ENCODE measurements around the gene CNN2. TPM values are rescaled to one million over a fixed set of nuclear protein-coding genes. Genes with fewer than 3 reads are reported as not detected.

CNN2 gene
- total and polyA plus RNA-seq, 9 of the 15 experiments (the other 6 are each of a cell fraction or from before 2014, with no cell fraction given) = 12.1 to 174 (median 52.7) TPM

DNA sequence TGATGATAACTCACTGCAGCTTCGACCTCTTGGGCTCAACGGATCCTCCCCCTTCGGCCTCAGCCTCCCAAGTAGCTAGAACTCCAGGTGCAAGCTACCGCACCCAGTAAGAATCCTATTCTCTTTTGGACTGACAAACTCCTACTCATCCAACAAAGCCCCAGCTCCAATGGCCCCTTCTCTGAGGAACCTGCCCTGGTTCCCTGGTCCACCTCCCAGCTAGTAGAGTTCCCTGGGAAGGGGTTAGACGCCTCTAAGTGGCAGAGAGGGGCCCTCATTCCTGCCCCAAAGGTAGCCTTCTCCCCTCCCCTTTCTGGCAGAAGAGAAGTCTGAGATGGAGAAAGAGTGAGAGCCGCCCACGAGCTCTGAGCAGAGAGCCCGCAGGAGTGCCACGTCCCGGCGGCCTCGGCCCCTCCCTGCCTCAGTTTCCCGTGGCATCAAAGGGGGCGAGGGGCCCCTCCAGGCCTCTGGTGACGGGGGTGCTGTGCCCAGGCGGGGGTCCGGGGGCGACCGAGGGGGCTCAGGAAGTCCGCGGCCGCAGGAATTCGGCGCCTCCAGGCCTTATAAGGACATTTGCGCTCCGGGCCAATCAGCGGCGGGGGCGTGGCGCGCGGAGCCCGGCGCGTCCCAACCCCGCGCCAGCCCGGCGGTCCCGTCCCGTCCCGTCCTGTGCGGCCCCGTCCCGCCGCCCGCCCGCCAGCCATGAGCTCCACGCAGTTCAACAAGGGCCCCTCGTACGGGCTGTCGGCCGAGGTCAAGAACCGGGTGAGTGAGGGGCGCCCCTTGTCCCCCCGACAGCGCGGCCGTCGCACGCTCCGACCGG lies at the start of gene CNN2 (continued):
- TF ChIP-seq ZNF280A (IDR thresholded peaks at IDR 0.05; ENCODE audit: low read depth, partially characterized antibody) = no peak
- no peak for TF ChIP-seq ZNF644 (tag; IDR thresholded peaks at IDR 0.05; ENCODE audit: low read depth)
- no peak for TF ChIP-seq LCOR (CRISPR knock-in tag; IDR thresholded peaks at IDR 0.05)
- no peak for TF ChIP-seq ZNF699 (CRISPR knock-in tag; IDR thresholded peaks at IDR 0.05; ENCODE audit: insufficient replicate concordance)
- no peak for TF ChIP-seq SPI1 (IDR thresholded peaks at IDR 0.05; ENCODE audit: borderline replicate concordance, low read depth, low read length)
- no peak for TF ChIP-seq ATF1 (CRISPR knock-in tag; IDR thresholded peaks at IDR 0.05)
- peak; percentile 42 for TF ChIP-seq ATF1 (tag; IDR thresholded peaks at IDR 0.05)
- no peak for TF ChIP-seq C11orf30 (IDR thresholded peaks at IDR 0.05; ENCODE audit: low read depth)
- TF ChIP-seq, protein P1, sequence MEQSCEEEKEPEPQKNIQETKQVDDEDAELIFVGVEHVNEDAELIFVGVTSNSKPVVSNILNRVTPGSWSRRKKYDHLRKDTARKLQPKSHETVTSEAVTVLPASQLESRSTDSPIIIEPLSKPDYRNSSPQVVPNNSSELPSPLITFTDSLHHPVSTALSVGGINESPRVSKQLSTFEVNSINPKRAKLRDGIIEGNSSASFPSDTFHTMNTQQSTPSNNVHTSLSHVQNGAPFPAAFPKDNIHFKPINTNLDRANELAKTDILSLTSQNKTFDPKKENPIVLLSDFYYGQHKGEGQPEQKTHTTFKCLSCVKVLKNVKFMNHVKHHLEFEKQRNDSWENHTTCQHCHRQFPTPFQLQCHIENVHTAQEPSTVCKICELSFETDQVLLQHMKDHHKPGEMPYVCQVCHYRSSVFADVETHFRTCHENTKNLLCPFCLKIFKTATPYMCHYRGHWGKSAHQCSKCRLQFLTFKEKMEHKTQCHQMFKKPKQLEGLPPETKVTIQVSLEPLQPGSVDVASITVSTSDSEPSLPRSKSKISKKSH (CRISPR knock-in tag; IDR thresholded peaks at IDR 0.05) = no peak
- TF ChIP-seq ELF4 (CRISPR knock-in tag; IDR thresholded peaks at IDR 0.05) = no peak
- no peak for TF ChIP-seq RHOXF2B (CRISPR knock-in tag; conservative IDR thresholded peaks at IDR 0.05)
- TF ChIP-seq KDM2B (CRISPR knock-in tag; IDR thresholded peaks at IDR 0.05) = no peak
- TF ChIP-seq SUPT5H (IDR thresholded peaks at IDR 0.05) = peak; percentile 77; the same call in 1 of the 2 replicates
- no peak for TF ChIP-seq NUFIP1 (IDR thresholded peaks at IDR 0.05; ENCODE audit: partially characterized antibody)
- no peak for TF ChIP-seq MEF2D (tag; conservative IDR thresholded peaks at IDR 0.05; ENCODE audit: low read depth)
- TF ChIP-seq, protein P2, sequence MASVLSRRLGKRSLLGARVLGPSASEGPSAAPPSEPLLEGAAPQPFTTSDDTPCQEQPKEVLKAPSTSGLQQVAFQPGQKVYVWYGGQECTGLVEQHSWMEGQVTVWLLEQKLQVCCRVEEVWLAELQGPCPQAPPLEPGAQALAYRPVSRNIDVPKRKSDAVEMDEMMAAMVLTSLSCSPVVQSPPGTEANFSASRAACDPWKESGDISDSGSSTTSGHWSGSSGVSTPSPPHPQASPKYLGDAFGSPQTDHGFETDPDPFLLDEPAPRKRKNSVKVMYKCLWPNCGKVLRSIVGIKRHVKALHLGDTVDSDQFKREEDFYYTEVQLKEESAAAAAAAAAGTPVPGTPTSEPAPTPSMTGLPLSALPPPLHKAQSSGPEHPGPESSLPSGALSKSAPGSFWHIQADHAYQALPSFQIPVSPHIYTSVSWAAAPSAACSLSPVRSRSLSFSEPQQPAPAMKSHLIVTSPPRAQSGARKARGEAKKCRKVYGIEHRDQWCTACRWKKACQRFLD (CRISPR knock-in tag; IDR thresholded peaks at IDR 0.05) = no peak
- TF ChIP-seq, protein P3, sequence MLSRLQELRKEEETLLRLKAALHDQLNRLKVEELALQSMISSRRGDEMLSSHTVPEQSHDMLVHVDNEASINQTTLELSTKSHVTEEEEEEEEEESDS (CRISPR knock-in tag; IDR thresholded peaks at IDR 0.05) = no peak
- no peak for TF ChIP-seq MLX (CRISPR knock-in tag; conservative IDR thresholded peaks at IDR 0.05)
- TF ChIP-seq ZBTB2 (IDR thresholded peaks at IDR 0.05) = no peak
- TF ChIP-seq NFE2L1 (tag; IDR thresholded peaks at IDR 0.05; ENCODE audit: borderline replicate concordance, low read depth) = no peak
- no peak for TF ChIP-seq GTF2B (IDR thresholded peaks at IDR 0.05; ENCODE audit: extremely low read depth, insufficient read length)
